Motor neuron (in vitro differentiated cells): ENCODE results near the gene GALC. TPM values are rescaled to one million over a fixed set of nuclear protein-coding genes. Genes with fewer than 3 reads are reported as not detected.

ENCODE experiments used
- ATAC-seq, 8 experiments: fragments of 200-7000 bp; cut with Tn5 transposase; replicated peaks in 6 of 8; 2 replicates each; pipeline ENCODE4 v1.8.0; 2021; ENCODE audit warnings: mild to moderate bottlenecking in 8 of 8, moderate library complexity in 8 of 8
- H3K27ac ChIP-seq, 2 donors: fragments of 250-450 bp; sonication (Bioruptor Pico); 2 replicates each; pipeline ENCODE4 v1.9.0; 2021; ENCODE audit warnings: antibody characterized with exemption in 2 of 2, mild to moderate bottlenecking in 2 of 2, moderate library complexity in 1 of 2
- H3K4me1 ChIP-seq, 2 donors: fragments of 250-450 bp; sonication (Bioruptor Pico); replicated peaks in 1 of 2; 2 replicates each; pipeline ENCODE4 v1.6.1; 2021; ENCODE audit warnings: antibody characterized with exemption in 2 of 2, mild to moderate bottlenecking in 2 of 2, moderate library complexity in 1 of 2
- H3K4me3 ChIP-seq, 5 donors: fragments of 250-450 bp; sonication (Bioruptor Pico); 2 replicates each; pipeline ENCODE4 v1.9.0; 2021; ENCODE audit warnings: antibody characterized with exemption in 5 of 5, mild to moderate bottlenecking in 5 of 5, moderate library complexity in 4 of 5
- WGBS, 10 experiments: fragments of 450-650 bp; shearing (Covaris generic); methylation state at CpG; one replicate each; pipeline ENCODE4 v1.0.0; 2022; 5-methylcytosine and 5-hydroxymethylcytosine counted together
- in situ Hi-C, 9 experiments: fragments of 400-800 bp; cut with MboI; loops; one replicate each; pipeline ENCODE4 v1.15.0; 2021; ENCODE audit warnings: low sequenced_read_pairs in 9 of 9, low pct_unique_long_range_greater_than_20kb in 2 of 9; ENCODE audit not compliant: unreplicated experiment in 9 of 9
- total RNA-seq, 8 experiments: library from RNA; unstranded; fragments of 300-600 nt; gene quantifications; 2 replicates each; pipeline versions ENCODE4 v1.2.3 to v1.2.4, GENCODE V29; 2022

The GALC gene
- total RNA-seq, 8 experiments from 2014 or later = 6.6 to 42.3 (median 11.6) TPM

DNA sequence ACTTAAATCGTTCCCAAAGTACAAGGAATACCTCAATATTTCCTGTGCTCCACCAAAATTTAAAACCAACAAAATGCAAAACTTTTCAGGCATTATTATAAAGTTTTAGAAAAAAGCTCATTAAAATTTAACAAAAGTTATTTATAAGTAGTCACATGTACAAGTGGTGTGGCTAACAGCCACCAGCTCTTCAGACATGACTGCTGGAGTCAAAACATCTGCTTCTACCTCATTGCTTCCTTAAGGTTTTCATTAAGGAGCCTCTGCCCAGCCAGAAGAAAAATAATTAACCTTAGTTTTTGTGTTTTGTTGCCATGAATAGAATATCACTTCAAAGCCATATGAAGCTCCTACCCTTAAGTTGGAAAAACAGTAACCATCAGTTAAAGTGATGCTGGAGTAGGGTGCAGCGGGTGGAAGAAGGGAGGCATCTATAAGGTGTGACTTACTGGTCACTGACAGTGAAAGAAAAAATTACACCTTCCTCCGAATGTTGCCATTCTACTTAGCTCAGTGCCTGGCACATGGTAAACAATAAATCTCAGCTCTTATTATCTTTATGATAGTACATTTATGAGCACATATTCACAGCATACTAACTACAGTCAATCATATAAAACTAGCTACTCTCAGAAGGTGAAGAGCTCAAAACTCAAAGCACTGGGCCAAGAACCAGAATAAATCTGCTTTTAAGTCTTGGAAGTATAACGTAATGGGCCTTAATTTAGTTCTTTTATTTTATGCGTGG lies 57.7 kb downstream of the GALC start:
- in situ Hi-C loops = no loop called here
- H3K4me3 ChIP-seq = no peak overlapping the region
- H3K27ac ChIP-seq = no peak overlapping the region
- no peak for ATAC-seq
- 0 to 100% (median 50%) methylated on average over 1 to 5 of the region's 5 CpGs for WGBS, 10 experiments
- no peaks in the 10 kb centered on the region for H3K4me1 ChIP-seq

GRCh38 chr14:87934185-87934584 lies 58.8 kb downstream of the GALC start:
- in situ Hi-C loops = no loop called here
- ATAC-seq = peak in 4 of 8 experiments; percentile 27 to 52 (median 36)
- 60 to 100% (median 84%) methylated on average over 1 to 3 of the region's 3 CpGs; no CpG with 5 or more reads in 1 of the 10 experiments for WGBS, 10 experiments
- Histone ChIP-seq H3K4me1 (no peaks in the 10 kb centered on the region), H3K27ac (no peak overlapping the region), H3K4me3 (no peak overlapping the region)

- no peaks in the 10 kb centered on the region for H3K4me1 ChIP-seq
- in situ Hi-C loops = no loop called here
- ATAC-seq = no peak
- H3K4me3 ChIP-seq = no peak overlapping the region
- H3K27ac ChIP-seq = no peak overlapping the region
- 79 to 100% (median 90%) methylated on average over 1 to 5 of the region's 6 CpGs; no CpG with 5 or more reads in 3 of the 10 experiments for WGBS, 10 experiments
Measured at GRCh38 chr14:87916886-87917275, 76.1 kb downstream of the GALC start.

- Histone ChIP-seq H3K4me3 (no peak overlapping the region), H3K4me1 (no peaks in the 10 kb centered on the region), H3K27ac (no peak overlapping the region)
- 80 to 100% (median 92%) methylated on average over 1 to 3 of the region's 31 CpGs; no CpG with 5 or more reads in 6 of the 10 experiments for WGBS, 10 experiments
- ATAC-seq = no peak
- in situ Hi-C loops = no loop called here
Measured at GRCh38 chr14:87916103-87916885, 76.7 kb downstream of the GALC start.

GRCh38 chr14:87908550-87908949 lies 84.4 kb downstream of the GALC start:
- ATAC-seq = no peak
- in situ Hi-C loops = no loop called here
- peaks cover 0 to 3% of the 10 kb centered on the region in 2 donors for H3K4me1 ChIP-seq
- WGBS, 10 experiments = 0 to 100% (median 51%) methylated on average over 1 to 5 of the region's 5 CpGs; no CpG with 5 or more reads in 1 of the 10 experiments
- H3K27ac ChIP-seq = no peak overlapping the region
- no peak overlapping the region for H3K4me3 ChIP-seq

DNA sequence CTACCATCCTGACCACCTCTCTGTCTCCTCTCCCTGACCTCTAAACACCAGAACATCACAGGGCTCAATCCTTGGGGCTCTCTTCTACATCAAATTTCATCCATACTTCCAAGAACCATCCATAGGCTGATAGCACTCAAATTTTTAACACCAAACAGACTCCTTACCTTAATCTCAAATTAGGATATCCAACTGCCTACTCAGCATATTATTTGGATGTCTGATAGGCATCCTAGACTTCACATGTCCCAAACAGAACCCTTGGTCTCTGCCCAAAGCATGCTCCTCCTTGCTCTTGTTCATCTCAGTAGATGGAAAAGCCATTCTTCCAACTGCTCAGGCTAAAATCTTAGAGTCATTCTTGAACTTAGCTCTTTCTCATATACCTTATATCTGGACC lies 91.3 kb downstream of the GALC start:
- in situ Hi-C loops = no loop called here
- Histone ChIP-seq H3K4me1 (no peaks in the 10 kb centered on the region), H3K27ac (no peak overlapping the region), H3K4me3 (no peak overlapping the region)
- ATAC-seq = no peak

DNA sequence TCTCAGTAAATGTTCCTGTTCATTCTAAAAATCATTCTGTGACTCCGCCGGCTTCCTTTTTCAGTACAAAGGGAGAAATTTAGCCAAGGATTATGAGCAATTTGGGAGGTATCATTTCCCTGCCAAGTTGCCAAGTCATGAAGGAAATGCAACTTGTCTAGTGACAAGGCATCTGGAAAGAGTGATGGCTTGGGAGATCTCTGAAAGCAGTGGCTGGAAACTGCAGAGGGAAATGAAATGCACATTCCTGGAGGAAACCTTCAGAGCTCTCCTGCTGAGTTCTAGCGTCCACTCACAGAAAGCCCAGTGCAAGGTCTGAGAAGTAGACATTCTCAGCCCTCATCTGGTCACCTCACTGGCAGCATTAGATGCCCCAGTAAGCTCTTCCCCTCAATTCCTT lies 91.7 kb downstream of the GALC start:
- peaks cover 0 to 1% of the 10 kb centered on the region in 2 donors for H3K4me1 ChIP-seq
- 6 to 91% (median 86%) methylated on average over 2 to 3 of the region's 3 CpGs; no CpG with 5 or more reads in 4 of the 10 experiments for WGBS, 10 experiments
- no peak overlapping the region for H3K27ac ChIP-seq
- in situ Hi-C loops = no loop called here
- no peak overlapping the region for H3K4me3 ChIP-seq
- ATAC-seq = peak in 2 of 8 experiments; percentile 36 to 67

DNA sequence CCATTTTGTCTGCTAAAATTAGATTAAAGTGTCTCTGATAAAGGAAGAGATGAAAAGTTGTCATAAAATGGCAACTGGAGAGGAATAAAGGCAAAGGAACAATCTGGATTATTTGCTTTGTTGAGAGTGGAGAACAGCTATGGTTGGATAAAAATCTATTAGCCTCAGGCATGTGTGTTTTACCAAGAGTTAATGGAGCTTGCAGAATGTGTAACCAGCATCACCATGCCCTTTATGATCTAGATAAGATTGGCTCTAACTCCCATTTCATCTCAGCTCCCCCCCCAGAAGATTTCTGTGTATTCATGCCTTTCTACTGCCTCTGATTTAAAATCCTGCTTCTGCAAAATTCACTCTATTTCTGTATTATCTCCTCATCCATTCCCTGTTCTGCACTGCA lies 93.8 kb downstream of the GALC start:
- in situ Hi-C loops = loop anchor here in 1 of 9 experiments (5.0 to 25.0 kb wide), 2 partner anchors 92 to 162 kb away; no protein-coding TSS in a partner anchor
- Histone ChIP-seq H3K4me1 (peaks cover 0 to 5% of the 10 kb centered on the region in 2 donors), H3K4me3 (no peak overlapping the region), H3K27ac (no peak overlapping the region)
- no peak for ATAC-seq

DNA sequence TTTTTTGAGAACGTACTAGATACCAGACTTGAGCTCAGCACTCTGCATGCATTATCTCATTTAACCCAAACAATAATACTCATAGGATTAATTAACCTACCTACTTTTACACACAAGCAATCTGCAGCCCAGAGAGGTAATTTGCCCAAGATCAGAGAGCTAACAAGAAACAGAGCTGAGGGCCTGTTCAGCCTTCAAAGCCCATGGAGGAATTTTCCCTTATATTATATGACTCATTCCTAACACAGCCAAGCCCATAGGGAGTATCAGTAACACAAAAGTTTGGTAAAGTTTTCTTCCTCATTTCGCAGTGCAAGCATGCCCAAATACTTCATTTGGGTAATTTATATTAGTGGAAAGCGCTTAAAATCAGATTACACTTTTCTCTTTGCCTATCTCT lies 94.7 kb downstream of the GALC start:
- whole genome bisulfite sequencing, 10 experiments = 61 to 100% (median 84%) methylated on average over 1 to 3 of the region's 3 CpGs
- peak in 2 of 8 experiments; percentile 50 to 61 for ATAC-seq
- H3K27ac ChIP-seq = no peak overlapping the region
- no peak overlapping the region for H3K4me3 ChIP-seq
- peaks cover 0 to 5% of the 10 kb centered on the region in 2 donors for H3K4me1 ChIP-seq
- in situ Hi-C loops = loop anchor here in 1 of 9 experiments (5.0 to 25.0 kb wide), 2 partner anchors 91 to 161 kb away; no protein-coding TSS in a partner anchor

DNA sequence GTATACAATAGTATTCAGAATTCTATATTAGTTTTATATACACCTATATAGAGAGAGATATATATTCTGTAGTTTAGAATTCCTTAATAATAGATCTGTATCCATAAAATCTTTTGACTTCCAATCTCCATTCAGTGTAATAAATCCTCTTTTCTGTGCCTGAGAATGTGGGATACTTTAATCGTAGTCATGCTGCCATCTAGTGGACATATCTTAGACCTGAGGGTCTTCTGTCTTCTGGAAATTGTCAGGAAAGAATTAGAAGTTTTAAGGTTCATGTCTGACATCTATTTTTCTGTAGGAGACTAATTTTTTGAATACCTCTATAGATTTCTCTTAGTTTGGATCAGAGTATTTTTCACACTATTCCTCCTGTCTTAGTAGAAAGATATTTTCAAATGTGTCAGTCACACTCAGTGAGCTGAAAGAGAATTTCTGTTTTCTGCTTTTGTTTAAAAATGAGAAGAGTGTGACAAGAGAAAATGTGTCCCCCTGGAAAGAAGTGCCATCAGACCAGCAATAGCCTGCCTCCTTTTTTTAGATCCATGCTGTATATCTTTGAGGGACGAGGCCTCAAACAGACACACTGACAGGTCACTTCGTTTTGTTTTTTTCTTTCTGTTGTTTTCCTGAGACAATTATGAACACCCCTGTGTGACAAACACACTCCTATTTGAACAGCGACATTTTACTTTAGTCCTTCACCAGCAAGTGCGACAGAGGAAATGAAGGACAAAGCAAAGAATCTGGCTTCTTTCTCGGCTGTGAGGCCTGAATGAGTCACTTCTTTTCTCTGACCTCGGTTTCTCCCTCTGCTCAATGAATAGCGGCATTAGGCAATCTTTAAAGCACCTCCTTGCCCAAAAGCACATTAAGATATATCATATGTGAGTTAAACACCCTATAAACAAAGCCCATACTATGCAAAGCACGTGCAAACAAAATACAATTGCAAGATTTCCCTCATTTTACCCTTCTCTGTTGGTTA lies 96.3 kb downstream of the GALC start:
- peaks cover 0 to 5% of the 10 kb centered on the region in 2 donors for H3K4me1 ChIP-seq
- peak; percentile 47 to 83 (median 66) for ATAC-seq
- 13 to 65% (median 43%) methylated on average over 3 to 9 of the region's 9 CpGs; no CpG with 5 or more reads in 1 of the 10 experiments for WGBS, 10 experiments
- H3K27ac ChIP-seq = no peak overlapping the region
- in situ Hi-C loops = loop anchor here in 1 of 9 experiments (5.0 to 25.0 kb wide), 2 partner anchors 89 to 159 kb away; no protein-coding TSS in a partner anchor
- H3K4me3 ChIP-seq = no peak overlapping the region

DNA sequence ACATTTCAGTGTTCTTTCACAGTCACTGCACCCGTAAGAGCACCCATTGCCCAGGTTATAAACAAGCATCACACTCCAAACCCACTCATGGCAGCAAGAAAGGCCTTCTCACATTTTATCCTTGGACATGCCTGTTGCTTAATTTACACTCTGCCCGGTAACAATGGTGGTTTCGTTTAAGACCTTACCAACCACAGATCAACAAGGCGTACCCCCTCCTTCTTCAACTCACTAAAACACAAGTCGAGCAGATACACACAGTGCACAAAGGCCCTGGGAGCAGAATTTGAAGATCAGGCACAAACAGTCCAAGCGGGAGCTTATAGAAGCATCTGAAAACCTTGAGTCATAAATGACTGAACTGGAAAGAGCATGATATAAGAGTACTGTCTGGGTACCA lies 98.1 kb downstream of the GALC start:
- Histone ChIP-seq H3K4me3 (no peak overlapping the region), H3K27ac (no peak overlapping the region), H3K4me1 (peaks cover 0 to 5% of the 10 kb centered on the region in 2 donors)
- 30 to 100% (median 66%) methylated on average over 1 to 5 of the region's 6 CpGs; no CpG with 5 or more reads in 1 of the 10 experiments for WGBS, 10 experiments
- no peak for ATAC-seq
- in situ Hi-C loops = loop anchor here in 1 of 9 experiments (5.0 to 25.0 kb wide), 2 partner anchors 88 to 158 kb away; no protein-coding TSS in a partner anchor

- in situ Hi-C loops = loop anchor here in 1 of 9 experiments (25.0 kb wide), 1 partner anchor 155 kb away; no protein-coding TSS in a partner anchor
- no peak for ATAC-seq
- 67 to 100% (median 78%) methylated on average over 1 to 2 of the region's 2 CpGs; no CpG with 5 or more reads in 2 of the 10 experiments for WGBS, 10 experiments
Measured at GRCh38 chr14:87892763-87893162, 100.2 kb downstream of the GALC start.

More at GRCh38 chr14:87892763-87893162, 100.2 kb downstream of the GALC start:
- no peak overlapping the region for H3K27ac ChIP-seq
- H3K4me1 ChIP-seq = peaks cover 0 to 5% of the 10 kb centered on the region in 2 donors
- no peak overlapping the region for H3K4me3 ChIP-seq
